Fibroblast of mammary gland (primary cell): Measurements from ENCODE around the gene ARPC5L.
A peak's percentile ranks its signal among the peaks of the same experiment; 100 is the strongest.

Experiments
- DNase-seq: peaks from one replicate; pipeline ENCODE4 v3.0.0-alpha.2; 2010; ENCODE audit warnings: low read depth
- H3K4me3 ChIP-seq: 2 replicates; pipeline ENCODE4 v1.5.1; 2011; ENCODE audit warnings: low read depth, mild to moderate bottlenecking, low read length, moderate library complexity; ENCODE audit not compliant: control insufficient read depth
- TF ChIP-seq, protein P1 (sequence below): conservative IDR thresholded peaks from 2 replicates; pipeline ENCODE4 v1.5.1; 2011; ENCODE audit warnings: low read depth, low read length, inconsistent platforms; ENCODE audit not compliant: control insufficient read depth, insufficient read depth

ARPC5L gene

DNA sequence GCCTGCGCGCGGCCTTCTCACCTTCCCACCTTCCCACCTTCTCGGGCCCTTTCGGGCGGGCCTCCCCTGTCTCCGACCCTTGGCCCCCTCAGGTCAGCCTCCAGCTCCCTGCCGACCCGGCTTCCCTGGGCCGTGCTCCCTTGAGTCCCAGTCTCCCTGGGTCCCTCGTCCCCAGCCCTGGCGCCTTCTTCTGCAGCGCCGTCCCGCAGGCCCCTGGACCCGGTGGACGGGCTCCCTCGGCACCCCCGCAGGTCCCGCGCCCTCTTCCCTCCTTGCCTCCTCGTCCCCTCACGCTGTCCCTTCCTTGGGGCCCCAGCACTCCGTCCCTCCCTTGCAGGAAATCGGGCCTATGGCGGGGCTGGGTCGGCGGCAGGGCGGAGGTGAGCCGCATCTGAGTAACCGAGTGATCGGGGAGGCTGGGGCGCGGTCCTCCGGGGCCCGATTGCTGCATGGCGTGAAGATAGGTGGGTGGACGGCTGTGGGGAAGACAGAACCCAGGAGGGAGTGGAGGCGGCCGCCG lies 7.6 kb downstream of the ARPC5L start:
- H3K4me3 ChIP-seq, result peak overlapping the region; percentile 93
- no peak for DNase-seq
- TF ChIP-seq, protein P1, sequence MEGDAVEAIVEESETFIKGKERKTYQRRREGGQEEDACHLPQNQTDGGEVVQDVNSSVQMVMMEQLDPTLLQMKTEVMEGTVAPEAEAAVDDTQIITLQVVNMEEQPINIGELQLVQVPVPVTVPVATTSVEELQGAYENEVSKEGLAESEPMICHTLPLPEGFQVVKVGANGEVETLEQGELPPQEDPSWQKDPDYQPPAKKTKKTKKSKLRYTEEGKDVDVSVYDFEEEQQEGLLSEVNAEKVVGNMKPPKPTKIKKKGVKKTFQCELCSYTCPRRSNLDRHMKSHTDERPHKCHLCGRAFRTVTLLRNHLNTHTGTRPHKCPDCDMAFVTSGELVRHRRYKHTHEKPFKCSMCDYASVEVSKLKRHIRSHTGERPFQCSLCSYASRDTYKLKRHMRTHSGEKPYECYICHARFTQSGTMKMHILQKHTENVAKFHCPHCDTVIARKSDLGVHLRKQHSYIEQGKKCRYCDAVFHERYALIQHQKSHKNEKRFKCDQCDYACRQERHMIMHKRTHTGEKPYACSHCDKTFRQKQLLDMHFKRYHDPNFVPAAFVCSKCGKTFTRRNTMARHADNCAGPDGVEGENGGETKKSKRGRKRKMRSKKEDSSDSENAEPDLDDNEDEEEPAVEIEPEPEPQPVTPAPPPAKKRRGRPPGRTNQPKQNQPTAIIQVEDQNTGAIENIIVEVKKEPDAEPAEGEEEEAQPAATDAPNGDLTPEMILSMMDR, result no peak

DNA sequence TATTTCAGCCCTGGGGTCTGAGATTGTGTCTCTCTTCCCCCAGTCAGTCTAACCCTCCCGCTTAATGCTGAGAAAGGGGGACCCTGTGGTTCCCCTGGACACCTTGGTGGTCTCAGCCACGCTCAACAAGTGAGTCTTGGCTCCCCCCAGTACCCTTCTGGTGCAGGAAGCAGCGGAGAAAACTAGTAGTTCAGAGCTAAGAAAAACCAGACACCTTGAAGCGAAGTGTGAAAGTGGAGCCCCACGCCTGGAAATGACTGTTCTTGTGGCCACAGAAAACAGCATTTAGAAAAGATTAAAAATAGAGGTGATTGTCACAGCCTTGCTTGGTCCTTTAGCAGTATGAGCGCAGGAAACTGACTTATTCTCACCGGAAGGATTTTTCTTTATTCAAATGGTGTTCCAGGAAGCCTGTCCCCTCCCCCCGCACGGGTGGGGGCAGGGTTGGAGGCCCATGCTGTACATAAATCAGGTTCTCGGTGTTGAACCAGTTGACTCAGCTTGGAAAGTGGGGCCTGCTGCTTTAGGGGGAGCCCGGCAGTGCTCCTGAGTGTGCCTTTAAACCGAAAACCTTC lies 8.1 kb downstream of the ARPC5L start:
- DNase-seq, result peak; percentile 50
- TF ChIP-seq, protein P1, result no peak
- peak overlapping the region; percentile 93 for H3K4me3 ChIP-seq

DNA sequence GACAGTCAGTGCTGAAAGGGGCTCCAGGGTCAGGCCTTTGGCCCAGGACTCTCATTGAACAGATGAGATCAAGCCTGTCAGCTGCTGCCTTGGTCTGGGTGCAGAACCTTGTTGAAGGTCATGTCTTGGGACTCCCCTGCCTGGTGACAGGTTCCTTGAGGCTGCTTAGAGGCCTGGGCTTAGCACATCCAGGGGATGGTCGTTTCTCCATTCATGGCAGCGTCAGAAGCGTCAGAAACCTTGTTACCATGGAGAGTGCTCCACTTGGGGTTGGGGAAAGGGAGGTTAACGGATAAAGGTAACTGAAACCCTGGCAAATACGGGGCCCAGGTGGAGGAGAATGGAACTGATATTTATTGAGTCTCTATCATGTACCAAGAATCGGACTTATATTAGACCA lies 8.8 kb downstream of the ARPC5L start:
- DNase-seq, result no peak
- H3K4me3 ChIP-seq, result peak overlapping the region; percentile 93
- TF ChIP-seq, protein P1, result no peak

DNA sequence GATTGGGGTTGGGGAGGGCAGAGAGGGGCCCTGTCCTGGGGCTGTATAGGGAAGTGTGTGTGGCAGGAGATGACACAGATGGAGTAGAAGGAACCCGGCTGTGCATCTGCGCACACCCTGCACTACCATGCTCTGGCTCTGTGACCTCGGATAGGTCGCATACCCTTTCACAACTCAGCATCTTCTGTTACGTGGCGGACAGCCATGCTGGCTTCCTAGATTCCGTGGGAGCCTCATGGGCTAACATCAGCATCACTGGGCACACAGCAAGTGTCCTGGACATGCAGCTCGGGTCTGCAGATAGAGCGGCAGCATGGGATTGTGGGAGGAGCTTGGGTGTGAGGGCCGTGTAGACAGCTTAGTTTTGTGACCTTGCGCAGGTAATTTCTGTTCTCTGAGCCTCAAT lies 9.2 kb downstream of the ARPC5L start:
- TF ChIP-seq, protein P1, result no peak
- DNase-seq, result no peak
- peak overlapping the region; percentile 93 for H3K4me3 ChIP-seq

DNA sequence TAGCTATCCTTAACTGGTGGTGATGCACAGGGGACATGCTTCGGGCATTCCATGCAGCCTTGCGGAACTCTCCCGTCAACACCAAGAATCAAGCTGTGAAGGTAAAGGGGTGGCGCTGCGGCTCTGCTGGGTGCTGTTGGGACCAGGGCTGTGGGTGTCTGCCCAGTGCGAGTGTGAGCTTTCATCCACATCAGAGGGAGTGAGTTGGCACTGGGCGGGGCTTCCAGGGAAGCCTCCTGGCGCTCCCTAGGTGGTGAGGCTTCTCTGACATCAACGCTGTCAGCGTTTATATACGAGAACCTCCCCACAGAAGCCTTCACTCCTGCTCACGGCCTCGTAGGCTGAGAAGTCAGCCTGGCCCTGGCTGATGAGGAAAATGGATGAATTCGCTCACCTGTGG lies 11.7 kb downstream of the ARPC5L start:
- DNase-seq, result no peak
- TF ChIP-seq, protein P1, result no peak
- no peak overlapping the region for H3K4me3 ChIP-seq

DNA sequence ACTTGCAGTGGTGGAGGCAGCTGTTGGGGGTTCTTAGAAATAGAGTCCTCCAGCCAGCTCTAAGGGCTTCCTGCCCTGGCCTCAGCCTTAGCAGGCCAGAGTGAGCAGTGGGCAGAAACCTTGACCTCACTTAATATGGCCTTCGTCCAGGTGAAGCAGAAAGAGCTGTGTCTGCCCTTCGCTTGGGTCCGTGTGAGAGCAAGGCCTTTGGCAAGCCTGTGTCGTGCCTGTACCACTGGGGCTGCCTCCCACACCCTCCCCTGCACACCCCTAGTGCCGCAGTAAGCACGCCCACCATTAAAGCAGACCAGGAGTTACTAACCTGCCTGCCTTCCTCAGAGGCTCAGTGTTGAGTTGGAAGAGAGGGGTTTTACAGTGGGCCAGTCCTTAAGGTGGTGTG lies 13.6 kb downstream of the ARPC5L start:
- DNase-seq, result no peak
- TF ChIP-seq, protein P1, result no peak
- no peak overlapping the region for H3K4me3 ChIP-seq
